Left cardiac atrium (tissue), 4 donors: ENCODE results near the gene FBXW8. TPM values are rescaled to one million over a fixed set of nuclear protein-coding genes. Genes with fewer than 3 reads are reported as not detected.

Source experiments
- ATAC-seq, 2 donors: fragments of 200-7000 bp; cut with Tn5 transposase; one replicate each; pipeline ENCODE4 v1.9.1; 2020; ENCODE audit warnings: mild to moderate bottlenecking in 2 of 2, moderate library complexity in 2 of 2
- DNase-seq: peaks from one replicate; pipeline ENCODE4 v3.0.0-alpha.2; 2020
- intact Hi-C, 2 donors: fragments of 100-400 bp; cut with DNase I; formaldehyde crosslinking; loops; one replicate each; pipeline versions ENCODE4 v1.14.1 to v1.15.1; 2022 to 2023
- total RNA-seq, 2 donors: library from RNA; stranded (reverse); fragmentation: NEBNext Ultra II Directional; extraction: Animal tissue kit (Norgen Biotek cat#: 25700); gene quantifications; one replicate each; pipeline ENCODE4 v1.2.1, GENCODE V29; 2021
- donor health status: DM: no; HTN: yes; CAD: no.
- donor health status: DM: no; HTN: yes; CAD: no; lungs with severe emphysema.
- donor health status: DM: yes; HTN: yes; CAD: no.
- donor health status: Dilated cardiomyopathy.

Gene FBXW8
- total RNA-seq, 2 donors from 2014 or later, result 6.5 to 8.9 TPM

DNA sequence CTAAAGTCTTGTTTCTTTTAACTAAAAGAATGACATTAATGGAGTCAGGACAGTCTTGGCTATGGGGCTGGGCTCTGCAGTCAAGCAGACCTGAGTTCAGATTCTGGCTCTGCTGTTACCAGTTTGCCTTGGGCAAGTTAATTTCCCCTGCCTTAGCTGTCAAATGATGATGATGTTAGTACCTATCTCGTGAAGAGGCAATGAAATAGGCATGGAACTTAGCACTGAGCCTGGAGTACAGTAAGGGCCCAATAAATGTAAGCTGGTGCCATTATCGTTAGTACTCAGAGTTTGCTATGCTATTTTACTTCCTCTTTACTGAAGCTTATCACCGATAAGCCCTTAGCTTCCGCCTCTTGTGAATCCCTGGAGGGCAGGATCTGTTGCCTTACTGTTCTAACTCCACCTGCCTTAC is 8.5 kb downstream of the FBXW8 start:
- ATAC-seq (no peak), DNase-seq (no peak)
- intact Hi-C loops, result no loop called here

DNA sequence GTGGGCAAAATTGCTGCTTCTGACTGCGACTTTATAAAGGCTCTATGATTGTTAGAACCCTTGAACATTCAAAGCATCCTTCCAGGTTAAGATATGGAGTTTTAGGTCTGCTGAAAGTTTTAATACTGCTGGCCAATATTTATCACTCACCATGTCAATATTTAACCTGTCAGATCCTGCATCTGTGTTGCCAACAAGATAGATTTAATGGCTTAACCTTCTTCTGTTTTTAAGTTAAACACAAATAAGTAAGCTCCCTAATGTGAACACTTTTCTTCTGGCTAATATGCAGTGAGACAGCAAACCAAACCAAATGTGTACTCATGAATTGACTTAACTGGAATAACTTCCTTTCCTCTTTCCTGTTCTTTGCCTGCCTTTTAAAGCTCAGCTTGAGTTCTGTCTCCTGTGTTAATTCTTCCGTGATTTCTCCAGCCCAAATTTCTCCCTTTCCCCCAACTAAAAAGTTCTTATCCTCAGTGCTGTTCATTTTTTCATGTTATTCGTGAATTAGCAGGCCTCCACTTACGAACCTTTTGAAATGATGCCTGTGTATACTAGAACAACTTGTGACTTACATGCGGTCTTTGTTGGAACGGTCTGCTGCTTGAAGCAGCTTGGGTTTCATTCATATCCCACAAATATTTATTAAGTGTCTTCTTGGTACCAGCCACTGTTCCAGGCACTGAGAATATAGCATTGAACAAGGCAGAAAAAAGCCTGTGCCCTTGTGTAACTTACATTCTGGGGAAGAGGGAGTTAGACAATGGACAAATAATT is 9.1 kb downstream of the FBXW8 start:
- intact Hi-C loops, result no loop called here
- DNase-seq, result no peak
- ATAC-seq, result no peak

DNA sequence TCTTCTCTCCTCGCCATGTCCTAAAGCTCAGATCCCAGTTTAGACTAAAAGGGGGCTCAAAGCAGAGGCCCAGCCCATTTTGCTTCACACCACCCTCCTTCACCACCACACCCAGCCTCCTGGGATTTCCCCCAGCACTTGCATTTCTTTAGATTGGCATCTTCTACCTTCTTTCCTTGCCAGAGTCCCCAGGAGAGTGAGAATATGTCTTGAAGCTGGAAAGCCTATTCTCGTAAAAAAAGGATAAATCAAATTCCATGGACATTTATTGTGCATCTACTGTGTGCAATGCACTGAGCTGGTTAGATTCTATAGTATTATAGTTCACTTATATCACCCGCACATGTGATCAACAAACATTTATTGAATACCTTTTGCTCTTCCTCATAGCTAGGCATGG is 10.2 kb downstream of the FBXW8 start:
- no peak for ATAC-seq
- DNase-seq, result no peak
- intact Hi-C loops, result no loop called here

DNA sequence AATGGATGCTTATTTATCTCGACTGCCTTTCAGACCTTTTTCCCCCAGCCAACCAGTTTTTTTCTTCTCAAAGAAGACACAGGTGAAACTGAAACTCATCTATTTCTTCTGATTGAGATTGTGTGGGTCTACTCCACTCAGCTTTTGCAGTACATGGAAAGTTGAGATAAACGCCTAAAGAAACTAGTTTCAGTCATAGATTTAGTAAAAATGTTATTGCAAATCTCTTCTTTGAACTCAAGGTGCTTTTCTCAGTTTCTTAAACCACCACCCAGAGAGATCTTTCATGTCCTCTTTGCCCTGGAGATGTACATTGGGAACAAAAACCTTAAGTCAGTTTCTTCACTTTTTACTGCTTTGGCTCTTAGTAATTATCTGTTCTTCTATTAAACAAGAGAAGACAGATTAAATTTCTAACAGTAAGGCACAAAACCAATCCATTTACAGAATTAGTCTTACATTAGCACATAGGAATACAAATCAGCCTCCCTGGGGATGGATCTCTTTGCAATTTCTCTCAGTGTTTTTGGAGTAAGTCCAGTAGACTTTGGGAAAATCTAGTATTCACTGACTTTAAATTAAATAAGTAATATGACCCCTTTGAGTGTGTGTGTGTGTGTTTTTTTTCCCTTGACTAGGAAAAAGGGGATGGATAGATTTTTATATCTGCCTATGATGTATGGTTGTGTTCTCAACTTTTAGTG is 11.6 kb downstream of the FBXW8 start:
- no peak for DNase-seq
- no peak for ATAC-seq
- intact Hi-C loops, result no loop called here

DNA sequence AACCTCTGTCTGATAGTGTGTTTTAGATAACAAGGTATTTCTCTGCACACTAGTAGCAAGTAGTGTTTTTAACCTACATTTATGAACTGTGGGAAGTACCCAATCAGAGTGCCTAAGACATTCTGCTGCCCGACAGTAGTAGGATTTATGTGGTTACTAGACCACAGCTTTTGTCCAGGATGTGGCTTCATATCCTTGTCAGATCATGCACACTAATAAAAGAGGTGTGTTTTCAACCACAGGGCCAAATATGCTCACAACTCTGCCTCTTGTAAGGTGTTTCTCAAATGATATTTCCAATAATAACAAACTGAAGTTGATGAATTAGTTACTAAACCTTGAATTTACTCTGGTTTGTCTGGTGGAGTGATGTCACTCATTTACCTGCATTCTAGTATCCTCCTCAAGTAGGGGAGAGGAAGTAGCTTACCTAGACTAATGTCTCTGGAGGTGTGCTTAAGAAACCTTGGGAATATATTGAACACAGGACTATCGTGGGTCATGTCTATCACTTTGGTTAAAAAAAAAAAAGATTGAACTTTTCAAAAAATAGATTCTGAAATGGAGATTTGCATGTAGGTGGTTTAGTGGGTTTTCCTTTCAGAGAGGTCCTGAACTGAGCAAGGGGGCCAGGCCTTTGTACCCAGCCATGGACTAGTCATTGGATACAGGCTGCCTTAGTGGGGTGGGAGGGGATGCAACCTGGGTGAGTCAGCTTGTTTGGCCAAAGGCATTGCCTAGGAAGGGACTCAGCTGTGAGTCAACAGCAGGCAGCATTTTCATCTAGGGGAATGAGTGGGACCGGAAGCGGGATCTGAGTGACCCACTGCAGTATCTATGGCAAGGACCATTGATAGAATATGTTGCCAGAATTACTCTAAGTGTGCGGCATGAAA is 14.1 kb downstream of the FBXW8 start:
- peak in 1 of 2 donors; percentile 90 for ATAC-seq
- intact Hi-C loops, result no loop called here

DNA sequence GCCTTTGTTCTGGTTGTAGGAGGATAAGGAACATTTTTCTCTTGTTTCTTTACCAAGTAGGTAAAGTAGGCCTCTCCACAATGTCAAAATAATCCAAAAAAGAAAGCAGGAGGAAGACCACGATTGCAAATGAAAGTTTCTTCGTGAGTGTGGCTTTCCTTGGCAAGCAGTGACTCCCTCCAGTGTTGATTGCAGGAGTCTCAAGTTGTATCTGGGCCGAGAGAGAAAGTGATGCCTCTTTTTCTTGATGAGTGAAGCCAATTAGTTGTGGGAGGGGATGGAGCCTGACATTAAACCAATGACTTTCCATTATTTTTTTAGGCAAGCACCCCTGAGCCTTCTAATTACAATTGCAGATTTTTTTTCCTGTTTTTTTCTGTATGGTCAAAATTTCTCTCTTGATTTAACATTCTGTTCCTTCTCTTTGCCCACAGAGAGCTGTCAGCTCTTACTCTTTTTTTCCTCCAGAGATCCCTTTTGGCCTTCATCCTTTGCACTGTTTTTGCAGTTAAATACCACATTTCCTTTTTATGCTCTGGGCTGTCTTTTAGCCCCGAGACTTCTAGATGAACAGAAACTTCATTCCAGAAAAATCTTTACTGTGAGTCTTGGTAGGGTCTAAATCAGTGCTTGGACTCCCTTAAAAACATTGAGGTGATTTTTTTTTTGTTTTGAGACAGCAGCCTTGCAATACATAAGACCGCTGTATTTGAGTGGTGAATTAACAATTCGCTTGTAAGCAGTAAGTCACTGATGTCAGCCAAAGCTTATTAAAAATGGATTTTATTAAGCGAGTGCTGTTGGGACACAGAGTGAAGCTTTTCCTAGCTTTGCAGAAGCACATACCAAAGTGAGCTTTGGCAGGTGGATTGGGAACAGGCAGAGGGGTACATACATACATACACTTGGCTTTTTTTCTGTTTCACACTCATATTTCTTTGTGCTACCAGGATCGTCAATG is 15.8 kb downstream of the FBXW8 start:
- intact Hi-C loops, result no loop called here
- DNase-seq (no peak), ATAC-seq (peak; percentile 30 to 39)

More for the DNA sequence above, 14.1 kb downstream of the FBXW8 start:
- no peak for DNase-seq

DNA sequence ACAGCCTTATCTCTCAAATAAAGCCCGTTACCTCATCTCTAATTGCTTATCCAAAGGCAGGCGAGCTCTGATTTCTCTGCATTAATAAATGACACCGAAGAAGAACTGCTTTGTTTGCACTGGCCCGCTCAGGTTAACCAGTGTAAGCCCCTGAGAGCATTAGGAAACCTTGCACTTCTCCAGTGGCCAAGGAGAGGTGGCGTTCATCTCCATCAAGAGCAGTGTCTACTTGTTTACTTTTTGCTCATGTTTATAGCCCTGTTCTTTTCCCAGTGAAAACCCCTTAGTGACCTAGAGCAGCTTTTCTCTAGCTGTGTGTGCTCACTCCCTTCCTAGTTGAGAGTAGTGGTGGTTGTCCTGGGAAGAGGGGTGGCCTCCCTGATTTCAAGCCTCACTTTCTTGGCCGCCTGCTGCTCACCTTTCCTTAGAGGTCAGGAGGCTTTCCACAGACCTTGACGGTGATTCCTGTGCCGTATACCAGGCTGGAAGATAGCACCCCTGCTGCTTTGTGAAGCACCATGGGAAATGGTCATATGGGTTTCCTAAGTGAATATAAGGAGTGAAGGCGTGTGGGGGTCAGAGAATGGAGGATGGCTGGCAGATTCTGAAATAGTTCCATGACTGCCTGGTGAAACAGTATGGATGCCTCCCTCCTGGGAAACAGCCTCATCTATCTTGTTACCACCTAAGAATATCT is 16.6 kb downstream of the FBXW8 start:
- intact Hi-C loops, result no loop called here
- DNase-seq, result no peak
- no peak for ATAC-seq

DNA sequence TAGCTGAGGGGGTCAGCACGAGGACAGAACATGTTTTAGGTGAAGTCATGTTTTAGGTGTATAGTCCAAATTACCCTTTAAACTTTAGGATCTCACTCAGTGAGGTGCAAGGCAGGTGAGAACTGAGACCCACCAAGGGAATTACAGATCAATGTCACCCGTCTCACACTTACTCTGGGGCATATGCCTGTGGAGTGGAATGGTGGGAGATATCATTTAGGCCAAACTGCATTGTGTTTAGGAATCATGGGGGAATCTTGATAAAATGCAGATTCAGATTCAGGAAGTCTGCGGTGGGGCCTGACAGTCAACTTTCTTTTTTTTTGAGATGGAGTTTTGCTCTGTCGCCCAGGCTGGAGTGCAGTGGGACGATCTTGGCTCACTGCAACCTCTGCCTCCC is 17.8 kb downstream of the FBXW8 start:
- intact Hi-C loops, result no loop called here
- no peak for DNase-seq
- no peak for ATAC-seq

DNA sequence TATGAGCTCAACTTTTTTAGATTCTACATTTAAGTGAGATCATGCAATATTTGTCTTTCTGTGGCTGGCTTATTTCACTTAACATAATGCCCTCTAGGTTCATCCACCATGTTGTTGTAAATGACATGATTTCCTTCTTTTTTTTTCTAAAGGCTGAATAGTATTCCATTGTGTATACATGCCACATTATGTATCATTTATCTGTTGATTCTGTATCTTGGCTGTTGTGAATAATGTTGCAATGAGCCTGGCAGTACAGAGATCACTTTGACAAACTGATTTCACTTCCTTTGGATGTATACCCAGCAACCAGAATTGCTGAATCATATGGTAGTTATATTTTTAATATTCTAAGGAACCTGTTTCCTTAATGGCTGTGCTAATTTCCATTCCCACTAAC is 19.1 kb downstream of the FBXW8 start:
- intact Hi-C loops, result no loop called here
- ATAC-seq (no peak), DNase-seq (no peak)

DNA sequence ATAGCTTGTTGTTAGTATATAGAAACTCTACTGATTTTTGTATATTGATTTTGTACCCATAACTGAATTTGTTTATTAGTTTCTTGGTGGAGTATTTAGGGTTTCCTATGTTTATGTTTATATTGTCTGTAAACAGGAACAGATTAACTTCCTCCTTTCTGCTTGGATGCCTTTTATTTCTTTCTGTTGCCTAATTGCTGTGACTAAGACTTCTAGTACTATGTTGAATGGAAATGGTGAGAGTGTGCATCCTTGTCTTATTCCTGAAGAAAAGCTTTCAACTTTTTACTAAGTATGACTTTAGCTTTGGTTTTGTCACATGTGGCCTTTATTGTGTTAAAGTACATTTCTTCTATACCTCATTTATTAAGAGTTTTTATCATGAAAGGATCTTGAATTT is 20.9 kb downstream of the FBXW8 start:
- intact Hi-C loops, result no loop called here
- DNase-seq (no peak), ATAC-seq (no peak)

DNA sequence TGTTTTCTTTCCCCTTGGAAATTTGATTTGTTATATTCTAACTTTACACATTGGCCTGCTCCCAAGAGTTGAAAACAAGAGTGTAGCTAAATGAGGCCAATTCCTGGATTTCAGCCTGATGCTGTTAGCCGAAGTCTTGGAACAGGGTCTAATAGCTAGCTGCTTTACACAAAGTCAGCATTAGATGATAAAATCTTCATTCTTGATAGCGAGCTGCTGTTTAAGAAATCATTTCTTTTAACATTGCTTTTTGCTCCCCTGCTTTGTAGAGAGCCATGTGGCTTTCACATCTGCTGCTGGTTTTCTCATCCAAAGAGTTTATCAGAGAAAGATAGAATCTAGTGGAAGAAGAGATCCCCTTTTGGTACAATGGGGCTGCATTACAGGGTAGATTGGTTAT is 22.3 kb downstream of the FBXW8 start:
- intact Hi-C loops, result no loop called here
- DNase-seq (no peak), ATAC-seq (no peak)

DNA sequence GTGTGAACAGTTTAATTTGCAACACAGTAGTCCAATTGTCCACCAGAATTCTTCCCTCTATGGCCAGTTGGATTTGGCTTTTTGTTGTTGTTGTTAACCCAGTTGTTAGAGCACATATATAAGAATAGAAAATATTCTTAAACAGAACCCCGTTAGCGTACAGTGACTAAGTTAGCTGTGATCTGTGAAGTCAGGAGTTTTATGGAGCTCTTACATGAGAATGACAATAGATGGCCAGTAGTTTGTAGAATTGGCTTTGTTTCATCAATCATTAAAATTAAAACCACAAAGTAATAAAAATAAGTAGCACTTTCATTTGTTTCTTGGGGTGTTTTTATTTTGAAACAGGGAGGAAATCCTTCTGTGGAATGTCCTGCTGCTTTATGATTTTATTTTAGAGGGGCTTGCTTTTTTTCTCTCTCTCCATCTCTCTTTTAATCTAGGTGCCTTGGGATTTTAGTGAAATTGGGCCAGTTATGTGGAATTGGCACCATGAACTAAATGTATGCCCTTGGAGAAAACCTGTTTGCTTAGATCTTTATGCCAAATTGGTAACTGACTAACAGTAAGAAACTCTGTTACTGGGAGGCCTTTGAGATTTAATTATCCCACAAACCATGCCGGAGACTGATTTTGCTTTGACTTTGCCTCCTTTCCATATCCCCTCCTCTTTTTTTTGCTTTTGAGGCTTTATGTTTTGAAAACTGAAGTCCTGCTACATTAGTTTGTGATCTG is 22.9 kb downstream of the FBXW8 start:
- intact Hi-C loops, result no loop called here
- DNase-seq (no peak), ATAC-seq (no peak)

DNA sequence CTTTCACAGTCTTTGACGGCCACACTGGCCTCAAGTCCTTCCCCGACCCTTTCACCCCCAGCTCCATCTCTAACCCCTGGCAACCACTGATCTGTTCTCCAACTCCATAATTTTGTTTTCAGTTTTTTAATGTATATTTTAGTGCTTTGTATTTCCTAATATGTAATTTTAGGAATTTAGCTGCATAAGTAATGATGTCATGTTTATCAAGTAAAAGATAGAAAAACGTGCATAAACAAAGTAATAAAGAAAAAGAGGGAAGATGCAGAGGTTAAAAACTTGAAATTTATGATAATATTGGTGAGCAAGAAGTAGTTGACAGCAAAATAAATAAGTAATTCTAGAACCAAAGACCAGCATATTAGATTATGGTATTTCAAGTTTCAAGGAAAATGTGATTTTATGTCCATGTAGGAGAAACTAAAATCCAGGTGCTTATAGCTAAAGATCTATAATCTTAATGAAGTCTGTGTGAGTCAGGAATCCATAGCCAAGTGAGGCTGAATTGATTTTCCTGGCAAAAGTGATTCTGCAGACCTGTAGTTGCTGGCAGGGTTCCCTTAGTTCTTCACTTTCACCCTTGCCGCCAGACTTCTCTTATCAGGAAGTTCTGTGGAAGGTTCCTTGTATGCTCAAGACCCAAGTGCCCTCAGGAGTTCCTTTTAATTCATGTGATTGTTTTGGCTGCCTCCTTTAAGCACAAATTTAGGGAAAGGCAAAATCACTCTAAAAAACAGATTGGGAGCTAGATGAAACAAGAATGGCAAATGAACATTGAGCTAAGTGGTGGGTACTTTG is 24.4 kb downstream of the FBXW8 start:
- ATAC-seq (no peak), DNase-seq (no peak)
- intact Hi-C loops, result no loop called here

DNA sequence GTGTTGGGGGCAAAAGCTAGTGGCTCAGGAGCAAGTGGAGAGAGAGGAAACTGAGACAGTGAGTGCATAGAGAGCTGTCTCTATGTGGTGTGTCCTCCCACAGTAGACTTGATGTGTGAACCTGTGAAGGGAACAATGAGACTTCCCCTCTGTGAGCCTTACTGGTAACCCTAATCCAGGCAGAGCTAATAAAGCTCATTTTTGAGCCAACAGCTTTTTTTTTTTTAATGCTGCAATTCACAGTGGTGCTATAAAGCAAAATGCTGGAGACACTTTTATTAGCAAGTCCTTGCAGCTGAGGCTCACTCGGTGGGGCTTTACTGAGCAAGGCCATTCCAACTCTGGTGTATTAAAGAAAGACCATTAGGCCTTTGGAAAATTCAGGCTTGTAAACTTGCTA is 26.9 kb downstream of the FBXW8 start:
- ATAC-seq (no peak), DNase-seq (no peak)
- intact Hi-C loops, result no loop called here

DNA sequence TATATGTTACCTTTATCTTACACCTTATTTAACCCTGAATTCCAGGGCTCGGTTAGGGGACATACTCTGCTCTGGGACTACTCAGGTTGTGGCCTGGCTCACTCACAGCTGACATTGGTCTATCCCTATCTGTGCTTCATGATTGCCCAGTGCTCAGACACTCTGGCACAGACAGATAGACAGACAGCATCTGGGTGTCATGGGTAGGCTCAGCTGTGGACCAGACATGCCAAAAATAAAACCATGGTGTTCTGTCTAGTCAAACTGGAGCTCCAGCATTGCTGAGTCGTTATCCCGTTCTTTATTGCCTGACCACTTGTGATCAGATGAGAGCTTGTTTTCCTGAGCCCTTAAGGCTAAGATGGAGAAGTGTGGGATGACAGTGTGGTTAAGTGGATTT is 29.0 kb downstream of the FBXW8 start:
- DNase-seq, result no peak
- ATAC-seq, result peak; percentile 41 to 87
- intact Hi-C loops, result no loop called here

DNA sequence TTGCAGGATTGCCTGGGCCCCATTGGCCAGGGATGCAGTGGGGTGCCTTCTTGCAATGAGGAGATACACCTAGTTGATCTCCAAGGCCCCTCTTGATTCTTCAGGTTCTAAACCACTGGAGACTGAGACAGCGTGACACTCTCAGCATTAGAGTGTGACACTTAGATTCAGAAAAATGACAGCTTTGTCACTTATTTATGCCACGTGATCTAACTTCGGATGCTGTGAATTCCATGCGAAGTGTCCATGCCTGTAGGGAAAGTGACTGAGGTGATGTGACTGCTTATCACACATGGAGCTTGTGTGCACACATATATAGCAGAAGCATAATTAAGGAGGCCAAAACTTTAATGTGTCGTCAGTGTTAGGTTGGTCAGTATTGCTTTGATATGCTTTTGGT is 30.4 kb downstream of the FBXW8 start:
- no peak for ATAC-seq
- no peak for DNase-seq
- intact Hi-C loops, result no loop called here
